Measurements from ENCODE around the gene SLC16A9.

SLC16A9 gene

GRCh38 chr10:59719374-59719773 is 9.7 kb upstream of the SLC16A9 start:
- Histone ChIP-seq H4K20me1 (no peaks in the 10 kb centered on the region), H3K27me3 (no peaks in the 10 kb centered on the region), H3K27ac (no peak overlapping the region), H3K9ac (no peak overlapping the region), H3K4me3 (no peak overlapping the region), H3K4me2 (no peak overlapping the region), H3K36me3 (no peaks in the 10 kb centered on the region), H3K9me3 (0 out of 2 replicates have a peak, but pooled peaks cover 7% of the 10 kb centered on the region), H3K4me1 (no peaks in the 10 kb centered on the region)
- no peak for TF ChIP-seq Cebpa-rat (IDR thresholded peaks at IDR 0.05)

GRCh38 chr10:59718257-59718656 is 8.6 kb upstream of the SLC16A9 start:
- Histone ChIP-seq H4K20me1 (no peaks in the 10 kb centered on the region), H3K36me3 (no peaks in the 10 kb centered on the region), H3K27ac (no peak overlapping the region), H3K27me3 (no peaks in the 10 kb centered on the region), H3K4me3 (no peak overlapping the region), H3K9me3 (0 out of 2 replicates have a peak, but pooled peaks cover 7% of the 10 kb centered on the region), H3K4me2 (no peak overlapping the region), H3K4me1 (no peaks in the 10 kb centered on the region), H3K9ac (no peak overlapping the region)
- TF ChIP-seq Cebpa-rat (IDR thresholded peaks at IDR 0.05) = no peak

GRCh38 chr10:59713196-59713821 is 3.7 kb upstream of the SLC16A9 start:
- Histone ChIP-seq H3K9me3 (peaks cover 17% of the 10 kb centered on the region; the same call in 1 of the 2 replicates), H3K36me3 (no peaks in the 10 kb centered on the region), H3K9ac (no peak overlapping the region), H3K27me3 (peaks cover 39% of the 10 kb centered on the region), H3K27ac (no peak overlapping the region), H3K4me3 (no peak overlapping the region), H4K20me1 (no peaks in the 10 kb centered on the region), H3K4me2 (no peak overlapping the region), H3K4me1 (peaks cover 7% of the 10 kb centered on the region; the same call in 1 of the 2 replicates)
- TF ChIP-seq Cebpa-rat (IDR thresholded peaks at IDR 0.05) = no peak

- H3K4me1 ChIP-seq = peaks cover 7% of the 10 kb centered on the region; the same call in 1 of the 2 replicates
- no peaks in the 10 kb centered on the region for H3K36me3 ChIP-seq
- H3K27me3 ChIP-seq = peaks cover 47% of the 10 kb centered on the region
- no peaks in the 10 kb centered on the region for H4K20me1 ChIP-seq
- no peak for TF ChIP-seq Cebpa-rat (IDR thresholded peaks at IDR 0.05)
- no peak overlapping the region for H3K9ac ChIP-seq
- no peak overlapping the region for H3K4me2 ChIP-seq
- H3K4me3 ChIP-seq = no peak overlapping the region
- no peak overlapping the region for H3K27ac ChIP-seq
- H3K9me3 ChIP-seq = peaks cover 17% of the 10 kb centered on the region; the same call in 1 of the 2 replicates
These were observed 2.3 kb upstream of the SLC16A9 start for GRCh38 chr10:59711871-59712494.

GRCh38 chr10:59708816-59709394 is 745 bp downstream of the SLC16A9 start:
- H3K9ac ChIP-seq = peak overlapping the region; percentile 68
- H3K36me3 ChIP-seq = no peaks in the 10 kb centered on the region
- peak overlapping the region; percentile 20 for H3K27ac ChIP-seq
- peak overlapping the region; percentile 75 for H3K4me2 ChIP-seq
- no peak for TF ChIP-seq Cebpa-rat (IDR thresholded peaks at IDR 0.05)
- H3K9me3 ChIP-seq = peaks cover 17% of the 10 kb centered on the region; the same call in 1 of the 2 replicates
- no peaks in the 10 kb centered on the region for H4K20me1 ChIP-seq
- peaks cover 7% of the 10 kb centered on the region; the same call in 1 of the 2 replicates for H3K4me1 ChIP-seq
- peak overlapping the region; percentile 69 for H3K4me3 ChIP-seq
- H3K27me3 ChIP-seq = peaks cover 47% of the 10 kb centered on the region

- Histone ChIP-seq H3K27ac (no peak overlapping the region), H3K9me3 (peaks cover 17% of the 10 kb centered on the region; the same call in 1 of the 2 replicates), H3K9ac (no peak overlapping the region), H3K4me3 (no peak overlapping the region), H3K27me3 (peaks cover 46% of the 10 kb centered on the region), H3K36me3 (no peaks in the 10 kb centered on the region), H3K4me1 (peaks cover 7% of the 10 kb centered on the region; the same call in 1 of the 2 replicates), H4K20me1 (no peaks in the 10 kb centered on the region), H3K4me2 (no peak overlapping the region)
- no peak for TF ChIP-seq Cebpa-rat (IDR thresholded peaks at IDR 0.05)
These were observed 2.5 kb downstream of the SLC16A9 start for GRCh38 chr10:59706851-59707797.

GRCh38 chr10:59705931-59706330 is 3.7 kb downstream of the SLC16A9 start:
- Histone ChIP-seq H3K27ac (no peak overlapping the region), H3K4me3 (no peak overlapping the region), H3K9me3 (peaks cover 17% of the 10 kb centered on the region; the same call in 1 of the 2 replicates), H3K36me3 (no peaks in the 10 kb centered on the region), H3K9ac (no peak overlapping the region), H3K27me3 (peaks cover 34% of the 10 kb centered on the region), H3K4me1 (peaks cover 7% of the 10 kb centered on the region; the same call in 1 of the 2 replicates), H4K20me1 (no peaks in the 10 kb centered on the region), H3K4me2 (no peak overlapping the region)
- TF ChIP-seq Cebpa-rat (IDR thresholded peaks at IDR 0.05) = no peak

- Histone ChIP-seq H4K20me1 (no peaks in the 10 kb centered on the region), H3K4me3 (no peak overlapping the region), H3K9ac (no peak overlapping the region), H3K9me3 (peaks cover 7% of the 10 kb centered on the region; the same call in 1 of the 2 replicates), H3K27ac (no peak overlapping the region), H3K36me3 (no peaks in the 10 kb centered on the region), H3K27me3 (peaks cover 21% of the 10 kb centered on the region), H3K4me2 (no peak overlapping the region), H3K4me1 (peaks cover 7% of the 10 kb centered on the region; the same call in 1 of the 2 replicates)
- TF ChIP-seq Cebpa-rat (IDR thresholded peaks at IDR 0.05) = no peak
These were observed 5.0 kb downstream of the SLC16A9 start for GRCh38 chr10:59704630-59705029.

GRCh38 chr10:59702347-59702746 is 7.3 kb downstream of the SLC16A9 start:
- H3K27me3 ChIP-seq = no peaks in the 10 kb centered on the region
- H3K9ac ChIP-seq = no peak overlapping the region
- no peaks in the 10 kb centered on the region for H3K36me3 ChIP-seq
- no peak overlapping the region for H3K4me3 ChIP-seq
- no peaks in the 10 kb centered on the region for H3K9me3 ChIP-seq
- H3K4me1 ChIP-seq = no peaks in the 10 kb centered on the region
- no peaks in the 10 kb centered on the region for H4K20me1 ChIP-seq
- no peak overlapping the region for H3K4me2 ChIP-seq
- no peak for TF ChIP-seq Cebpa-rat (IDR thresholded peaks at IDR 0.05)
- no peak overlapping the region for H3K27ac ChIP-seq

All from BLaER1 (cell line).